NCI-H446 (cell line): Measurements from ENCODE around the gene NACA.
A peak's percentile ranks its signal among the peaks of the same experiment; 100 is the strongest.
"Not testable (repeated sequence)": the region's sequence is repeated elsewhere in the genome, so short reads cannot be mapped to it uniquely, and the experiment has no call there.

Source experiments
- DNase-seq, 2 experiments: peaks; one replicate each; lab custom pipeline; 2025; lab: John Stamatoyannopoulos, UW

The NACA gene

DNA sequence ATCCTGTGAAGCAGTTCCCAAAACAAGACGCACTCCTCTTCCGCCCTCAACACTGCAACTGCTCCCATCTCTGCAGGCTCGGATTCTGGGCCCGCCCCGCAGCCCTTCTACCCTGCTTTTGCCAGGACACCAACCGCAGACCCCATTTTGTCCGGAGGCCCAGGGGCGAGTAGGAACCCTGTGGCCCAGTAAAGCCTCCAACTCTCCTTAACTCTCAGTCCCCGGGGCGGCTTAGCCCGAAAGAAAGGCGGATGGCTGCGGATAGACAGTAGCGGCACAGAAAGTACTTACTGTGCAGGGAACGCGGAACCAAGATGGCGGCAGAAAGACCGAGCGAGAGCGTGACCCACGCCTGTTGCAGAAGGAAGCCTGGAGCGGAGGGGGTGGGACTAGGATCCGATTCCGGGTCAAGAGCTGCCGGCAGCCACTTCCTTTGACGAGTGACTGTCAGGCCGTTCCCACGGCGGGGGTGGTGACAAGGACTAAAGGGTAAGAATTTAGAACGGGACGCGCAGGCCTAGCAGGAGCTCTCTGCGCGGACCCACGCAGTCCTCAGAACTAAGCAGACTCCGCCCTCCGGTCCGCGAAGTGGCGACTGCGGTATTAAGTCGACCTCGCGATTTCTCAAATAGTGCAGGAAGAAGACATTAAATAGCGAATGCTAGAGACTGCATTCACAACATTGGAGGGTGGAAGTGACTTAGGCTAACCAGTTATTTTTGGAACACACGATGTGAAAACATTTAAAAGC lies at the start of gene NACA:
TSS of gene NACA (minus strand) at position 328 of the 751 bp plus-strand sequence. CDS start 778 bp downstream, outside the sequence.
- peak; percentile 94 to 97 for DNase-seq

DNA sequence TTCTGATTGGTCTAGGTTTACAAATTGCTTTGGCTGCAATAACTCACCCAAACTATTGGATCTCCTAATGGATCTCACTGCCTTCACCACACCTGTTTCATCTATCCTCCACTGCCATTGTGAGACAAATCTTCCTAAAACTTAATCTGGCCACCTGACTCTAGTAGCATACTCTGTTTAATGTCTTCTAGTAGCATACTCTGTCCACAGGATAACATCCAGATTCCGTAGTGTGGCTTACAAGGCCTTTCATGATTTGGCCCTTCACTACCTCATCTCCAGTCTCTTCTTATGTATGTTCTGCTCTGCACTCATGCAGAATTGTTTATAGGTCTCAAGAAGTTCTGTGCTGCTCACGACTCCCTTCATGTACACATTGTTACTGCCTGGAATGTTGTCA lies 48.0 kb upstream of the NACA start:
- DNase-seq = no peak

DNA sequence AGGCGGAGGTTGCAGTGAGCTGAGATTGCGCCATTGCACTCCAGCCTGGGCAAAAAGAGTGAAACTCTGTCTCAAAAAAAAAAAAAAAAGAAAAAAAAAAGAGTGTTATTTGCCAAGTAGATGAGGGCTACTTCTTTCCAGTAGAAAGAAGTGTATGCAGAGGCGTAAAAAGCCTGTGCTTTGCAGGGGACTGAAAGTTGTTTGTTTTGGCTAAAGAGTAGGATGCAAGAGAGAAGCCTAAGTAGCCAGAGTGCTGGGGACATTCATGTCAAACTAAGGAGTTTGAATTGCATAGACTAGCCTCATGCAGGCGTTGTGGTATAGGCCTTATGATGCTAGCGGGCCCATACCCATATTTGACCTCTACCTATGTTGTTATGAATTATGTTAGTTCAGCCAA lies 47.5 kb upstream of the NACA start:
- DNase-seq = no peak

DNA sequence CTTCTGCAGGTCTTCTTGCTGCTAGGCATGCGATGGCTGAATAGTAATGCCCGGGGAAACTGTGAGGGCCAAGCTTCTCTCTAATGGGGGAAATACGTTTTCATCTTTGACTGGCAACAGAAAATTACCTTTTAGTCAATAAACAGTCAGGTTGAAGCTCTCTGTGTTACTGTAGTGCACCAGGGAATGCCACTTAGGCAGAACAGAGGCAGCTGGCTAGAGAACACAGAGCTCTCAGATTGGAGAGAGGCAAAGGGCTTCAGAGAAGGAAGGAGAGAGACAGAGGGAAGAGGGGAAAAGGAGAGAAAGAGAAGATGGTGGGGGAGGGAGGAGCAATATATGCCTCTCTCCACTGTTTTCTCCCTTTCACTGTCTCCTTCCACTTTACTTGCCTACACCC lies 44.8 kb upstream of the NACA start:
- DNase-seq = no peak

DNA sequence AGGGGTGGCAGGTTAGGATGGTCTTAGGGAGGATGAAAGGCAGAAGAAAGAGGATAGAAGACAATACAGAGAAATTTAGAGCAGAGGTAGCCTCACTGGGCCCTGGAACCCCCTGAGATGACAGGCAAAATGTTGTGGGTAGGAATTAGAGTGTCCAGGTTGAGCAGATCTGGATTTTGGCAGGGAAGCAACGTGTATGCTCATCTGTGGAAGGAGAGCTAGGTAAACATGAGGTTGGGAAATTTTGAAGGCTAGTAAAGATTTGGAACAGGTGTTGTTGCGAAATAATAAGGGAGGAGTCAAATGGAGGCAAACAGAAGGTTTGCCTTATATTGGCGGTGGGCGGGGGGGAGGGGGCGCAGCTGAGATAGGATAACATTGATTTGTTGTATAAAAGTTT lies 43.3 kb upstream of the NACA start:
- no peak for DNase-seq

DNA sequence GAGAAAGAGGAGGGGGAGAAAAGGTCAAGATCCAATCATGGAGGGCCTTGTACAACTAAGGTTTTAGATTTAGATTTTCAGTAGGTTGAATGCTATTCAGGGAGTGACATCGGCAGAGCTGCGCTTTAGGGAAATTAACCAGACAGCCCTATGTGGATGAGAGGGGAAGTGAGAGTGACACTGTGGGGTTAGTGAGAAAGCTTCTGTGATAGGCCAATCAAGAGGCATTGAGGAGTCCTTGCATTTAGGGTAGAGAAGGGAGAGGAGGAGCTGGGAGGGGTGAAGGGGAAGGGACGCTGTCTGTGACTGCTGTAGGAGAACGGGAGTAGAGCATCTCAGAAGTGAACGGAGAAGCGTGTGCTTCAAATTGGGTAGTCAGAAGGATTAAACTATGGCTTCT lies 41.4 kb upstream of the NACA start:
- no peak for DNase-seq

DNA sequence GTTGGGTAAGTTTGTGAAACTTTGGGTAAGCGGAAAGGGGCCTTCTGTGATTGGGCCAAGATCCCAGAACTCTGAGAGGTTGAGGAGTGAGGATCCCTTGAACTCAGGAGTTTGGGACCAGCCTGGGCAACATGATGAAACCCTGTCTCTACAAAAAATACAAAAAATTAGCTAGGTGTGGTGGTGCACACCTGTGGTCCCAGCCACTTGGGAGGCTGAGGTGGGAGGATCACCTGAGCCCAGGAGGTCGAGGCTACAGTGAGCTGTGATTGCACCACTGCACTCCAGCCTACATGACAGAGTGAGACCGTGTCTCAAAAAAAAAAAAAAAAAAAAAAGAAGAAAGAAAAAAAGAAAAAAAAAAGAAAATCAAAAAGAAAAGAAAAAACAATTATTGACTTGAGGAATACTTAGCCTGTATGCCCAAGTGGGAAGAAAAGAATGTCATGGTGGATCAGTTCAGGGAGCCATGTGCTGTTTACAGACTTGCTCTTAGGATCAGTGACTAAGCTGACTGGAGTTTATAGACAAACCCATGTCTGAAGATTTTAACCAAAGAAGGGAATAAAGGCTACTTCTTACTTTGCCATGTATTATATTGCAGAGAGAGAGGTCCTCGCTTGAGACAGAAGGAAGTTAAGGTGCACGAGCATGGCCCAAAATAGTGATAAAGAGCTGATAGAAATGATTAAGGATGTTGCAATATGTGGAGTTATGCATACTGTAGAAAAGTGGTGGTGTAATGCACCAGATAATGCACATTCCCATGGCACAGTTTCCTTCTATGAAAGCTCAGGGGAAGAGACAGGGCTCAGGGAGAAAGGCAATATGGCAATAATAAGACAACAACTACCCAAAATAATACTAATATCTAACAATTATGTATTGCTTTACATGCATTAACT lies 38.9 kb upstream of the NACA start:
- no peak for DNase-seq

DNA sequence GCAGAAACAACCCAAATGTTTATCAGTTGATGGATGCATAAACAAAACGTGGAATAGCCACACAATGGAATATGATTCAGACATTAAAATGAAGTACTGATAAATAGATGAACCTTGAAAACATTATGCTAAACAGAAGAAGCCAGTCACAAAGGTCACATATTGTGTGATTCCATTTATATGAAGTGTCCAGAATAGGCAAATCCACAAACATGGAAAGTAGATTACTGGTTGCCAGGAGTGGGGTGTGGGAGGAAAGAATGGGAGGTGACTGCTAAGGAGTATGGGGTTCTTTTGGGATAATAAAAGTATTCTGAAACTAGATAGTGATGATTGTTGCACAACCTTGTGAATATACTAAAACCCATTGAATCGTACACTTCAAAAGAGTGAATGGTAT lies 36.7 kb upstream of the NACA start:
- DNase-seq = no peak

DNA sequence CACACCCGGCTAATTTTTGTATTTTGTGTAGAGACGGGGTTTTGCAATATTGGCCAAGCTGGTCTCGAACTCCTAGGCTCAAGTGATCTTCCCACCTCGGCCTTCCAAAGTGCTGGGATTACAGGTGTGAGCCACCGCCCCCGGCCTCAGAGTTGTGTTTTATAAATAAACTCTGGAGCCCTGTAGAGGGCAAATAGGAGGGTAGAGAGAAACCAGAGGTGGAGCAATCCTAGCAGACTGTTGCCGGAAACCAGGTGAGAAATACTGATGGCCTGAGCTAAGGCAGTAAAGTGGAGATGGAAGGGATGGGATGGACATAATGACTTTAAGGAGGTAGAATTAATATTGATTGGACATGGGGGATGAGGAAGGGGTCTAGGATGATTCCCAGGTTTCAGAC lies 35.4 kb upstream of the NACA start:
- DNase-seq = no peak

DNA sequence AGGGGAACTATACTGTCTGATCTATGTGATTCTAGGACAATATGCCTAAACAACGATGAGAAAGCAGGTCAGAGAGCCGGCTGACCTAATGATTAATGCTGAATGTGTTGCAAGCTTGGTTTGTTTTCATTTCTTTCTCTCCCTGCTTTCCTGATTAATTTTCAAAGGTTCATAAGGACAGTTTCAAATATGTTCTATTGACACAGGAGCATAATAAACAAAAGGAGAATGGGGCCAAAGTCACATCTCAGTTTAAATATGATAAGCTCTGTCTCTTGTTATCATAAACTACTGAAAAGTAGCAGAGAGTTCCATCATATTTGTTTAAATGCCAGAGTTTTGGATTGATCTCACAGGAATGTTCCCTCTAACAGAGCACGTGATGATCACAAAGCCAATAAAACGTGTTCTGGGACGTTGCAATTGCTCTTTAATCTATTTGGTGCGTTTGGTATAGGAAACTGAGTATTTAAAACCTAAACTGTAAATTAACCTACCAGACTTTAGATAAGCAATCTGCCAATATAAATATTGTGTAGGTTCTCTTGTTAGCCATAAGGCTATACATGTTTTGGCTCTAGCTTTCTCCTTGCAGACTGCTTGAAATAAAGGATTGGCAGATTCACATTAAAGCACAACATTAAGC lies 34.3 kb upstream of the NACA start:
- no peak for DNase-seq

DNA sequence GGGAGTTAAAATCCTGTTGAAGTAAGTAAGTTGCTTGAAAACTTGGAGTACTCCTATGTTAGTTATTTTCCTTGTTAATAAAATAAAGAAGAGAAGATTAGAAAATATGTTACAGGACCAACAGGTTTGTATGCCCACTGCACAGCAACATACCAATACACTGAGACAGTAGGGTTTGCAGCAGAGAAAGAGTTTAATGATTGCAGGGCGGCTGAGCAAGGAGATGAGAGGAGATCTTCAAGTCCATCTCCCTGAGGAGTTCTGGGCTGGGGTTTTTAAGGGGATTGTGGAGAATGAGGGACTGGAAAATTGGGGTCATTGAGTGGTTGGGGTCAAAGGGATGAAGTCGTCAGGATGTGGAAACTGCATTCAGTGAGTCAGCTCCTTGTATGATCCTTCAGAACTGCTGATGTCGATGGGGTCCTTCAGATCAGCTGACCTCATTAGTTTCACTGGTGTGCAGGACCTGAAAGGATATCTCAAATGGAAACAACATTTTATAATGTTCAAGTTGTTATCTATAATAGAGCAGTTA lies 33.7 kb upstream of the NACA start:
- no peak for DNase-seq

DNA sequence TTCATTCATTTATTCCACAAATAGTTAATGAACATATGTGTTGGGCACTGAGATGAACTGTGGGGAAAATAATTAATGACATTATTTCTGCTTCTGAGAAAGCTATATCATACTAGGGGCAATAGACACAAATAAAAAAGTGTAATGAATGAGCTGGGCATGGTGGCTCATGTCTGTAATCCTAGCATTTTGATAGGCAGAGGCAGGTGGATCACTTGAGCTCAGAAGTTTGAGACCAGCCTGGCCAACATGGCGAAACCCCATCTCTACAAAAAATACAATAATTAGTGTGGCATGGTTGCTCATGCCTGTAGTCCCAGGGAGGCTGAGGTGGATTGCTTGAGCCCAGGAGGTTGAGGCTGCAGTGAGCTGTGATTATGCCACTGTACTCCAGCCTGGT lies 32.9 kb upstream of the NACA start:
- not testable (repeated sequence) for DNase-seq

DNA sequence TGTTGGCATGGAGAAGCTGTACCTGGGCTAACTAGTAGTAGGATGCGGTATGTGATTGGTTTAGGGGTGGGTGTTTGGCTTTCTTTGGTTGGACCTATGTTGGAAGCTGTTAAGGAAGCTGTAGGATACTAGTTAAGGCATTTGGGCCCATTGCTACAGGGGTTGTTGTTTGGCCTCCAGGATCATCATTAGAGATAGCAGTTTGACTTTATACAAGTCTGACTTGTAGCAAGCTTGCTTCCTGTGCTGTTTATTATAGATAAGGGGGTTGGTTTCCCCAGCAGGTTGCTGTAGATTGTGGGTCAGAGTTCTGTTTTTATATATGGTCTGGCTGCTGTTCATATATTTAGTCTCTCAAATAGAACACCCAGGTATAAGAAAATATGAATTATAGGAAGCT lies 28.5 kb upstream of the NACA start:
- no peak for DNase-seq

DNA sequence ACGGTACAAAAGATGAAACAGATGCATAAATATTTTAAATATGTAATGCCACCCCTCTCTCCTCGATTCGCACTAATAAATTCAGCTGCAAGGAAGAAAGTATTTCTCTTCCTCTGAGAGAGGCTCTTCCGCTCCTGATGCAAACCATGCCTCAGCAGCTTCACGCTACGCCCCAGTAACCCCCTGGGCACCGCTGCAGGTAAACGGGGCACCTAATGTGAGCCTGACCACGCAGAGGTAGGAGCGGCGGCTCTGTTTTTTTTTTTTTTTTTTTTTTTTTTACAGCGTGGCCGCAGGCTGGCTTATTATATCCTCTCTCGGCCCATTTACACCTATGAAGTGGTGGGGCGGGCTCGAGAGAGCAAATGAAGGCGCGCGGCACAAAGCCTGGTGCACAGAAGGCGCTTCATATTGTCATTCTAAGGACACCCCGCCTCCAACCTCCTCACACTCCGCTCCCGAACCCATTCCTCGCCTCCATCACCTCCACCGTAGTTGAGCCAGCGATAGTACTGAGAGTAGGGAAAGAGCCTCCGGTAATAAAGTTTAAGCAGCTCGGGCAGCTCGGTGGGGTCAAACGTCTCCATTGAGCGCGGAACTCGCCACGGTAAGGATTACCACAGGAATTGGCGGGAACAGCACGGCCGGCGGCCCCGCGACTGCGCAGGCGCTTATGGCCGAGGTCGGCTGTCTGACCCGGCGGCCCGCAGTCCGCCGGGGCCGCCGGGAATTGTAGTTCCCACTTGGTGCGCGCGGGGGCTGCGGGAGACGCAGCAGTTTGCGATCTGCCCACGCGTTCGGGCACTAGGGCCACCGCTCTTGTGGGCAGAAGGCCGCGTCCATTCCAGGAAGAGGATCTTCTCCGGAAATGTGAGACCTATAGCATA lies 26.9 kb upstream of the NACA start, which contains the start of gene PRIM1:
TSS of gene PRIM1 (minus strand) at position 612 of the 887 bp plus-strand sequence. CDS start at position 587, 25 bp downstream.
- DNase-seq = peak; percentile 84 to 93

DNA sequence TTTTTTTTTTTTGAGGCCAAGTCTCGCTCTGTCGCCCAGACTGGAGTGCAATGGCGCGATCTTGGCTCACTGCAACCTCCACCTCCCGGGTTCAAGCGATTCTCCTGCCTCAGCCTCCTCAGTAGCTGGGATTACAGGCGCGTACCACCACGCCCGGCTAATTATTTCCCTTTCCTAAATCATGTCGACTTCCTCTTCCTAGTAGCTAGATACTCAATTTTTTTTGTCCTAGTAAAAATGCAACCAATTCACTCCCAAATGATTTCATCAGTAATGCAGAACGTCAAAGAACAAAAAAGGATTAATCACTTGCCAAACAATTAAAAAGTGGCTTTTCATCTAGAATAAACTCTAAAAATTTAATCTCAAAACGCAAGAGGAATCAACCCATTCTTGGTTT lies 25.5 kb upstream of the NACA start:
- DNase-seq = not testable (repeated sequence)

DNA sequence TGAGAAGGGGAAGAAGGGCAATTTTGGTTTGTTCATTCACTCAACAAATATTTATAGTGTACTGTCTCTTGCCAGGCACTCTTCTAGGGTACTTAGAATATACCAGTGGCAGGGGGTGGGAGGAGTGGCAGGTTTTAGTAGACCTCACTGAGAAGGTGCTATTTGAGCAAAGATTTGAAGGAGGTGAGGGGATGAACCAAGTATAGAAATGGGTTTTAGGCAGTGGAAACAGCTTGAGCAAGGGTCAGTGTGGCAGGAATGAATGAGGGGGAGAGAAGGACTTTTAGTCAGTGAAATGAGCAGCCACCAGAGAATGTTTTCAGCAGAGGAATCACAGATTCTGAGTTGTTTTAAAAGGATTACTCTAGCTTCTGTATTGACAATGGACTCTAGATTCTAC lies 24.8 kb upstream of the NACA start:
- DNase-seq = no peak

DNA sequence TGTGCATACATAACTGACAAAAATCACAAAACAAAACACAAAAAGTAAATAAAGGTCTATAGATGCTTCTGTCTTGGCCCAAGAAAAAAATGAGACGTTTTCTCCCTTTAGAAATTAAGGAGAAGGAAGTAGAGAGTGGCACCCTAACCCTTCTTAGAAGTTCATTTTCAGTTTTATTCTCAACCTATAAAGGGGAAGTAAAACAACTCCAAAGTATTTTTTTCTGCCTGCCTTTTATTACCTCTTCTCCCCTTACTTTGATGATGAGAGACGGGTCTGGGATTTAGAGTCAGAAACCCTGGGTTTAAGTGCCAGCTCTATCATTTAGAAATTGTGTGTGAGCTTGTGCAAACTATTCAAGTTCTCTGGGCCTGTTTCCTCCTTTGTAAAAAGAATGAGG lies 24.3 kb upstream of the NACA start:
- DNase-seq = no peak

DNA sequence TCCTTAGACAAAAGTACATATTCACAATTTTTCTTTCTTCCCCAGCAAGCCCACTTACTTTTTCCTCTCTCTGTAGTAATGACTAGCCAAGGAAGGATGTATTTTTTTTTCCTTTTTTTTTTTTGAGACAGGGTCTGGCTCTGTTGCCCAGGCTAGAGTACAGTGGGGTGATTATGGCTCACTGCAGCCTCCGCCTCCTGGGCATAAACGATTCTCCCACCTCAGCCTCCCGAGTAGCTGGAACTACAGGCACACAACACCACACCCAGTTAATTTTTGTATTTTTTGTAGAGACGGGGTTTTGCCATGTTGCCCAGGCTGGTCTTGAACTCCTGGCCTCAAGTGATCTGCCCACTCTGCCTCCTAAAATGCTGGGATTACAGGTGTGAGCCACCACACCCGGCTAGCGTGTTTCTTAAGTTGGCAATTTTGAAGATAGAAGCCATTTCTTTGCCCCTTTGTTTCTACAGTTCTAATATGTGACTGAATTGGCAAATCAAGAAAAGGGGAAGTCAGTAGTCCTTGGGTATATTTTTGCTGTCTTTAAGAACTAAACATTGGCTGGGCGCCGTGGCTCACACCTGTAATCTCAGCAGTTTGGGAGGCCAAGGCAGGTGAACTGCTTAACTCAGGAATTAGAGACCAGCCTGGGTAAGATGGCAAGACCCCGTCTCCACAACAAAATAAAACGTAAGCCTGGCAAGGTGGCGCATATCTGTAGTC lies 3.2 kb upstream of the NACA start:
- no peak for DNase-seq

DNA sequence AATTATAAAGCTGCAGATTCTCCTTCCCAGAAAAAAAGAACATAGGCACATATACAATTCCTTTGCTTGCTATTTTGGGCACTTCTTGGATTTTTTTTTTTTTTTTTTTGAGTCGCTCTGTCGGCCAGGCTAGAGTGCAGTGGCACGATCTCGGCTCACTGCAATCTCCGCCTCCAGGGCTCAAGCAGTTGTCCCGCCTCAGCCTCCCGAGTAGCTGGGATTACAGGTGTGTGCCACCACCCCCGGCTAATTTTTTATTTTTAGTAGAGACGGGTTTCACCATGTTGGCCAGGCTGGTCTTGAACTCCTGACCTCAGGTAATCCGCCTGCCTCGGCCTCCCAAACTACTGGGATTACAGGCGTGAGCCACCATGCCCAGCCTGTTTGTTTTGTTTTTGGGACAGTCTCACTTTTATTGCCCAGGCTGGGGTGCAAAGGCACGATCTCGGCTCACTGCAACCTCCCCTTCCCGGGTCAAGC lies 1.1 kb upstream of the NACA start:
- not testable (repeated sequence) for DNase-seq

DNA sequence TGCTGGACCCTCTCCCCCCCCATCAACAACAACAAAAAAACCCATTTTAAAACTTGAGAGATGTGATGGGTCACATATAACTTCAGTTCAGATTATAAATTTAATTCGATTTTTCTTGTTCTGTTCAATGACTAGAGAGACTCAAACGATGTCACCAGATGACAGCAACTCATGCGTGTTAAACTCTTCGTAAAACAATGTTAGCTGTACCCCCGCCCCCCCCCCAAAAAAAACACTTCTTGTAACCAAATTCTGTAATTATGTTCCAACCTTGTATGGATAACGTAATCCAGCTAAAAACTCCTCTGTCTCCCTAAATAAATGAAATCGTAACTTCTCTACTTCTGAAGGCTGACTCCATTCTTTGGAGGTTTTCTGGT lies 614 bp upstream of the NACA start:
- DNase-seq = no peak

DNA sequence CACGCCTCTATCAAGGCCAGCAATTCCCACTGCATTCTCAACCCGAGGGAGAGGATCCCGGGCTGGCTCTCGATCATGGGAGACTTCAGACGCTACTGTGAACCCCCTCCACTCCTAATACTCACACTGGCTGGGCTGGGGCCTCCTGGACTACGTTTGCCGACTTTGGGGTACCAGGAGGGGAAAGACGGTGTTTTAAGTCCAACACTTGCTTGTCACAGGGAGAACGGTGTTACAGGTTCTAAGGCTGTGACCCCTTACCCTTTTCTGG lies 463 bp downstream of the NACA start:
- DNase-seq = no peak
